Stomach (tissue), 8 donors: ENCODE data around the gene BORCS6. TPM values are rescaled to one million over a fixed set of nuclear protein-coding genes. Genes with fewer than 3 reads are reported as not detected.

Source experiments
- polyA plus RNA-seq, 3 donors: library from polyadenylated mRNA; stranded (reverse); fragments of 200-250 nt; gene quantifications; one replicate each; pipeline ENCODE4 v1.2.3, GENCODE V29; 2013
- total RNA-seq, 5 donors: library from RNA; depleted of rRNA; stranded (reverse); fragments of >200 nt; gene quantifications; one replicate each; pipeline versions ENCODE4 v1.1.0 to v1.2.3, GENCODE V29; 2014 to 2016
- donor health status: healthy with polysubstance abuse.
- donor health status: Bipolar disorder and iron deficiency.
- donor health status: healthy.

BORCS6 gene
- total and polyA plus RNA-seq, 8 donors: 0.58 to 70.1 (median 7.3) TPM

Other genes starting within 250 kb of the BORCS6 start
- not detected for gene GUCY2D, start 187.6 kb downstream of the BORCS6 start, total RNA-seq
- gene GUCY2D, start 187.6 kb downstream of the BORCS6 start, polyA plus RNA-seq: under 1 TPM in 1 of 3 donors, not detected in 2; 0.25 TPM
- 1 to 10 TPM in 4 of 5 donors, not detected in 1; 1.5 to 7.0 (median 2.6) TPM for gene ALOX15B, start 151.1 kb downstream of the BORCS6 start, total RNA-seq
- 10 to 100 TPM in 1 of 3 donors, 1 to 10 TPM in 2; 2.4 to 10.5 (median 3.1) TPM for gene ALOX15B, start 151.1 kb downstream of the BORCS6 start, polyA plus RNA-seq
- not detected for gene ALOX12B, start 102.5 kb downstream of the BORCS6 start, total RNA-seq
- gene ALOX12B, start 102.5 kb downstream of the BORCS6 start, polyA plus RNA-seq: under 1 TPM in 1 of 3 donors, not detected in 2; 0.88 TPM
- not detected for gene ALOXE3, start 71.7 kb downstream of the BORCS6 start, total RNA-seq
- gene ALOXE3, start 71.7 kb downstream of the BORCS6 start, polyA plus RNA-seq: under 1 TPM in 2 of 3 donors, not detected in 1; 0.12 to 0.43 TPM
- gene HES7, start 66.1 kb downstream of the BORCS6 start, total RNA-seq: not detected
- under 1 TPM in 2 of 3 donors, not detected in 1; 0.58 to 0.92 TPM for gene HES7, start 66.1 kb downstream of the BORCS6 start, polyA plus RNA-seq
- 100 to 1,000 TPM in 3 of 5 donors, 10 to 100 TPM in 2; 16.2 to 163 (median 137) TPM for gene PER1, start 37.8 kb downstream of the BORCS6 start, total RNA-seq
- 10 to 100 TPM; 47.2 to 69.4 (median 66.7) TPM for gene PER1, start 37.8 kb downstream of the BORCS6 start, polyA plus RNA-seq
- 100 to 1,000 TPM in 1 of 5 donors, 10 to 100 TPM in 2, 1 to 10 TPM in 2; 6.7 to 104 (median 17.3) TPM for gene VAMP2, start 27.2 kb downstream of the BORCS6 start, total RNA-seq
- gene VAMP2, start 27.2 kb downstream of the BORCS6 start, polyA plus RNA-seq: 10 to 100 TPM; 32.4 to 58.8 (median 43.1) TPM
- 10 to 100 TPM in 3 of 5 donors, 1 to 10 TPM in 2; 5.2 to 37.6 (median 14.9) TPM for gene TMEM107, start 13.8 kb downstream of the BORCS6 start, total RNA-seq
- gene TMEM107, start 13.8 kb downstream of the BORCS6 start, polyA plus RNA-seq: 10 to 100 TPM in 1 of 3 donors, 1 to 10 TPM in 2; 6.3 to 10.3 (median 8.0) TPM
- gene AURKB, start 20.4 kb upstream of the BORCS6 start, total RNA-seq: 10 to 100 TPM in 2 of 5 donors, 1 to 10 TPM in 3; 1.0 to 66.0 (median 2.3) TPM
- 10 to 100 TPM in 2 of 3 donors, 1 to 10 TPM in 1; 8.2 to 24.9 (median 10.7) TPM for gene AURKB, start 20.4 kb upstream of the BORCS6 start, polyA plus RNA-seq
- 100 to 1,000 TPM in 1 of 5 donors, 10 to 100 TPM in 4; 12.9 to 105 (median 40.1) TPM for gene CTC1, start 57.9 kb upstream of the BORCS6 start, total RNA-seq
- 1 to 10 TPM; 3.7 to 9.9 (median 9.7) TPM for gene CTC1, start 57.9 kb upstream of the BORCS6 start, polyA plus RNA-seq
- 10 to 100 TPM in 4 of 5 donors, 1 to 10 TPM in 1; 5.9 to 68.7 (median 25.3) TPM for gene PFAS, start 59.1 kb upstream of the BORCS6 start, total RNA-seq
- gene PFAS, start 59.1 kb upstream of the BORCS6 start, polyA plus RNA-seq: 10 to 100 TPM in 1 of 3 donors, 1 to 10 TPM in 2; 4.6 to 10.2 (median 6.3) TPM
- gene RANGRF, start 98.5 kb upstream of the BORCS6 start, total RNA-seq: 10 to 100 TPM in 1 of 5 donors, 1 to 10 TPM in 3, not detected in 1; 2.9 to 25.4 (median 7.6) TPM
- gene RANGRF, start 98.5 kb upstream of the BORCS6 start, polyA plus RNA-seq: 10 to 100 TPM; 48.5 to 59.2 (median 54.1) TPM
- gene SLC25A35, start 105.2 kb upstream of the BORCS6 start, total RNA-seq: 10 to 100 TPM in 1 of 5 donors, 1 to 10 TPM in 2, under 1 TPM in 1, not detected in 1; 0.55 to 25.9 (median 4.8) TPM
- gene SLC25A35, start 105.2 kb upstream of the BORCS6 start, polyA plus RNA-seq: 1 to 10 TPM; 4.0 to 7.3 (median 4.4) TPM
- gene ARHGEF15, start 120.1 kb upstream of the BORCS6 start, total RNA-seq: 100 to 1,000 TPM in 1 of 5 donors, 10 to 100 TPM in 2, 1 to 10 TPM in 2; 2.4 to 263 (median 11.0) TPM
- 1 to 10 TPM; 2.8 to 5.7 (median 3.8) TPM for gene ARHGEF15, start 120.1 kb upstream of the BORCS6 start, polyA plus RNA-seq
- not detected for gene ODF4, start 149.7 kb upstream of the BORCS6 start, total RNA-seq
- gene ODF4, start 149.7 kb upstream of the BORCS6 start, polyA plus RNA-seq: not detected
- 1,000 to 10,000 TPM in 4 of 5 donors, 100 to 1,000 TPM in 1; 506 to 3,830 (median 2,422) TPM for gene RPL26, start 193.0 kb upstream of the BORCS6 start, total RNA-seq
- gene RPL26, start 193.0 kb upstream of the BORCS6 start, polyA plus RNA-seq: 1,000 to 10,000 TPM; 4,166 to 5,414 (median 4,286) TPM
- not detected for gene RNF222, start 207.6 kb upstream of the BORCS6 start, total RNA-seq
- 1 to 10 TPM in 1 of 3 donors, not detected in 2; 1.5 TPM for gene RNF222, start 207.6 kb upstream of the BORCS6 start, polyA plus RNA-seq
- gene NDEL1, start 245.7 kb upstream of the BORCS6 start, total RNA-seq: 100 to 1,000 TPM in 1 of 5 donors, 10 to 100 TPM in 4; 12.8 to 102 (median 63.8) TPM
- gene NDEL1, start 245.7 kb upstream of the BORCS6 start, polyA plus RNA-seq: 10 to 100 TPM; 17.6 to 31.9 (median 26.3) TPM